Pancreas (tissue), 10 donors: Measurements from ENCODE around the gene BACE1-AS. TPM values are rescaled to one million over a fixed set of nuclear protein-coding genes. Genes with fewer than 3 reads are reported as not detected.
A peak's percentile ranks its signal among the peaks of the same experiment; 100 is the strongest.

ENCODE experiments used
- ATAC-seq, 4 donors: fragments of 200-7000 bp; cut with Tn5 transposase; one replicate each; pipeline versions ENCODE4 v1.8.0 to v1.9.1; 2020; ENCODE audit warnings: mild to moderate bottlenecking in 4 of 4, moderate library complexity in 4 of 4
- DNase-seq, 6 donors: peaks; one replicate each; pipeline ENCODE4 v3.0.0-alpha.2; 2020
- FAIRE-seq: peaks from 2 replicates; lab custom pipeline; 2012; peaks lifted over from hg19 to GRCh38; lab: Jason Lieb, UNC
- H3K27ac ChIP-seq, 4 donors: fragments of 200-600 bp; sonication (generic); 1 replicate in 3 of 4; 2 replicates in 1 of 4; pipeline versions ENCODE4 v1.5.0 to v1.8.0; 2020
- H3K27me3 ChIP-seq, 4 donors: fragments of 200-600 bp; one replicate each; pipeline ENCODE4 v1.8.0; 2021
- H3K36me3 ChIP-seq, 3 donors: fragments of 200-600 bp; sonication (generic) in 1 of 3; one replicate each; pipeline versions ENCODE4 v1.5.0 to v1.8.0; 2020 to 2021
- H3K4me1 ChIP-seq, 3 donors: fragments of 200-600 bp; one replicate each; pipeline ENCODE4 v1.8.0; 2021
- H3K4me3 ChIP-seq, 4 donors: fragments of 200-600 bp; sonication (generic) in 2 of 4; one replicate each; pipeline versions ENCODE4 v1.5.0 to v1.8.0; 2020 to 2021
- H3K9me3 ChIP-seq, 4 donors: fragments of 200-600 bp; one replicate each; pipeline ENCODE4 v1.8.0; 2021
- CTCF ChIP-seq, 4 donors: fragments of 200-600 bp; sonication (generic) in 3 of 4; IDR thresholded peaks; one replicate each; pipeline versions ENCODE4 v1.5.0 to v1.8.0; 2021; ENCODE audit warnings: antibody characterized with exemption in 4 of 4
- WGBS, 2 donors: extraction: QIAGEN DNeasy Blood & Tissue Kit; methylation state at CpG; one replicate each; pipeline ENCODE4 v1.1.7; 2013; 5-methylcytosine and 5-hydroxymethylcytosine counted together
- intact Hi-C, 3 donors: fragments of 100-400 bp; cut with DNase I; formaldehyde crosslinking; loops; one replicate each; pipeline versions ENCODE4 v1.11.1 to v1.14.2; 2022
- polyA plus RNA-seq, 2 donors: library from polyadenylated mRNA; stranded (reverse); fragments of 200-250 nt; gene quantifications; one replicate each; pipeline ENCODE4 v1.2.3, GENCODE V29; 2013
- total RNA-seq, 6 donors: library from RNA; stranded (reverse); fragmentation: NEBNext Ultra II Directional in 4 of 6; extraction: Animal tissue kit (Norgen Biotek cat#: 25700) in 4 of 6; gene quantifications; one replicate each; pipeline versions ENCODE4 v1.2.1 to v1.2.4, GENCODE V29; 2021 to 2023
- donor health status: healthy with polysubstance abuse.
- donor health status: DM: no; HTN: no; CAD: no; lungs with moderate emphysema.
- donor health status: DM: no; HTN: no; CAD: no.
- donor health status: control.
- donor health status: control.
- donor health status: Bipolar disorder and iron deficiency.
- donor health status: DM: yes; HTN: yes; CAD: no.
- donor health status: DM: no; HTN: no; CAD: no.
- donor health status: DM: no; HTN: no; CAD: no.
- donor health status: DM: yes; HTN: yes; CAD: no.

BACE1-AS gene
- total and polyA plus RNA-seq, 8 donors = 2.8 to 9.1 (median 4.2) TPM

- H3K36me3 ChIP-seq = no peaks in the 10 kb centered on the region
- 0 to 1% methylated on average over 43 to 62 of the region's 62 CpGs for WGBS, 2 donors
- H3K4me3 ChIP-seq = peak overlapping the region; percentile 78 to 94 (median 89)
- no peaks in the 10 kb centered on the region for H3K9me3 ChIP-seq
- intact Hi-C loops = loop anchor here in 2 of 3 donors (5.0 to 10.0 kb wide), 2 partner anchors 81 to 83 kb away; partner anchors contain the start of genes PCSK7 (in 2 of the 2) and RNF214 (in 2 of the 2)
- H3K27ac ChIP-seq = peak overlapping the region; percentile 28 to 73 (median 58)
- no peak for TF ChIP-seq CTCF (IDR thresholded peaks at IDR 0.05)
- peaks cover 0 to 30% (median 17%) of the 10 kb centered on the region in 3 donors for H3K4me1 ChIP-seq
- DNase-seq = peak in 4 of 6 donors; percentile 39 to 79 (median 57)
- H3K27me3 ChIP-seq = no peaks in the 10 kb centered on the region
- ATAC-seq = peak; percentile 9 to 45 (median 28)
- FAIRE-seq = no peak
Observed at GRCh38 chr11:117315285-117316196, 24.4 kb downstream of the BACE1-AS start.

DNA sequence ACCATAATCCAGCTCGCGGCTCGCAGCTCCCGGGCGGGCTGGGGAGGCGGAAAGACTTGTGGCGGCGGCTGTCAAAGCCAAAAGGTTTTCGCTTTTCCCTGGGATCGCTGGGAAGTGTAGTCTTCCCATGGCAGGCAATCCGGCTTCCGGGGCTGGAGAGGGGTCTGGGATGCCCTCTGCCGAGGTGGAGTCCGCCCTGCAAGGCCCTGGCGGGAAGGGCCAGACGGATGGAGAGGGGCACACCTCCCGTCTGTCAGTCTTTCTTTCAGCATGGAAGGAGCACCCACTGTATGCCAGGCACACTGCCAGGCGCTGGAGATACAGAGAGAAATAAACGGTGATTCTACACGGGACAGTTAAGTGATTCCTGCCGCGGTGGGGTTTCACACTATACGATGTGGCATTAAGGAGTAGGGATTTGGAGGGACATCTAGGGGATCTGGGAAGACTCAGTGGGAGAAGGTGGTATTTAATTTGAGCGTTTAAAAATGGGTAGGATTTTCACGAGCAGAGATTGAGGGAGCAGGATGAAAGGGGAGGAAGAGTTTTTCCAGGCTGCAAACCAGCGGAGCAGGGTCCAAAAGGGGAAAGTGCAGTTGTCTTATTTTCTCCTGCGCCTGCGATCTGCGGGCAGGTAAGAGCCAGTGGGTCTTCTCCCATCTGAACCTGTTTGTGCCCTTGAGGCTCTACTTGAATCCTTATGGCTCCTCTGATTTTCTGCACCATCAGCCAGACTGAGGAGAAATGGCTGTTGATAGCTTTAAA, 25.2 kb downstream of the BACE1-AS start, which contains the start of gene BACE1:
Gene BACE1 (minus strand): TSS at position 60 of the 765 bp plus-strand sequence. CDS start 461 bp downstream, outside the sequence.
- TF ChIP-seq CTCF (IDR thresholded peaks at IDR 0.05) = peak in 1 of 4 donors; percentile 9
- Histone ChIP-seq H3K27ac (peak within 1 kb of the TSS; percentile 28 to 73 (median 58)), H3K27me3 (no peaks in the 10 kb centered on the region), H3K4me1 (peaks cover 0 to 30% (median 17%) of the 10 kb centered on the region in 3 donors), H3K36me3 (no peaks in the 10 kb centered on the region), H3K9me3 (no peaks in the 10 kb centered on the region), H3K4me3 (peak within 1 kb of the TSS; percentile 78 to 94 (median 89))
- DNase-seq = peak; percentile 87 to 95 (median 89)
- intact Hi-C loops = loop anchor here in 2 of 3 donors (5.0 to 10.0 kb wide), 2 partner anchors 82 to 84 kb away; partner anchors contain the start of genes PCSK7 (in 2 of the 2) and RNF214 (in 2 of the 2)
- ATAC-seq = peak; percentile 78 to 90 (median 85)
- WGBS, 2 donors = 2 to 3% methylated on average over 29 of the region's 29 CpGs
- no peak for FAIRE-seq

- no peaks in the 10 kb centered on the region for H3K9me3 ChIP-seq
Observed at GRCh38 chr11:117318738-117319137, 27.6 kb downstream of the BACE1-AS start.

More at GRCh38 chr11:117318738-117319137, 27.6 kb downstream of the BACE1-AS start:
- intact Hi-C loops = loop anchor here in 2 of 3 donors (5.0 to 10.0 kb wide), 2 partner anchors 84 to 86 kb away; partner anchors contain the start of genes PCSK7 (in 2 of the 2) and RNF214 (in 2 of the 2)
- Histone ChIP-seq H3K4me3 (no peak overlapping the region), H3K4me1 (peaks cover 0 to 16% (median 13%) of the 10 kb centered on the region in 3 donors), H3K27ac (peak overlapping the region in 2 of 4 donors; percentile 15 to 17), H3K36me3 (no peaks in the 10 kb centered on the region), H3K27me3 (no peaks in the 10 kb centered on the region)
- 65 to 70% methylated on average over 7 of the region's 7 CpGs for WGBS, 2 donors
- no peak for DNase-seq
- TF ChIP-seq CTCF (IDR thresholded peaks at IDR 0.05) = no peak
- ATAC-seq = no peak
- no peak for FAIRE-seq
